Keratinocyte (primary cell): ENCODE data around the gene ZKSCAN1. TPM values are rescaled to one million over a fixed set of nuclear protein-coding genes. Genes with fewer than 3 reads are reported as not detected.
A peak's percentile ranks its signal among the peaks of the same experiment; 100 is the strongest.

Source experiments
- DNase-seq: peaks from one replicate; pipeline ENCODE4 v3.0.0-alpha.2; 2011; ENCODE audit warnings: low read depth, missing footprints, low spot score
- FAIRE-seq: peaks from 2 replicates; lab custom pipeline; 2011; peaks lifted over from hg19 to GRCh38; lab: Jason Lieb, UNC
- H2AFZ ChIP-seq: 2 replicates; pipeline ENCODE4 v1.6.0; 2012; ENCODE audit warnings: low read length, control low read depth, inconsistent platforms; ENCODE audit not compliant: control insufficient read depth
- H3K27ac ChIP-seq: 2 replicates; pipeline ENCODE4 v1.5.1; 2011; ENCODE audit warnings: low read length; ENCODE audit not compliant: control insufficient read depth, insufficient read depth
- H3K27me3 ChIP-seq: 3 replicates; pipeline ENCODE4 v1.6.0; 2011; ENCODE audit warnings: low read length; ENCODE audit not compliant: control insufficient read depth, insufficient read depth; ENCODE audit errors: extremely low read depth
- H3K36me3 ChIP-seq, 2 experiments: 2 replicates in 1 of 2; 3 replicates in 1 of 2; pipeline ENCODE4 v1.5.1; 2011; ENCODE audit warnings: low read length in 2 of 2, mild to moderate bottlenecking in 1 of 2; ENCODE audit not compliant: control insufficient read depth in 2 of 2, insufficient read depth in 2 of 2; ENCODE audit errors: extremely low read depth in 1 of 2
- H3K4me1 ChIP-seq: 3 replicates; pipeline ENCODE4 v1.5.1; 2011; ENCODE audit warnings: low read length; ENCODE audit not compliant: control insufficient read depth, insufficient read depth; ENCODE audit errors: extremely low read depth
- H3K4me2 ChIP-seq: 3 replicates; pipeline ENCODE4 v1.6.0; 2011; ENCODE audit warnings: low read depth, low read length; ENCODE audit not compliant: control insufficient read depth, insufficient read depth; ENCODE audit errors: extremely low read depth
- H3K4me3 ChIP-seq, 3 experiments: fragments of 200-600 bp in 1 of 3; sonication (generic) in 1 of 3; 2 replicates in 2 of 3; 3 replicates in 1 of 3; pipeline ENCODE4 v1.5.1; 2011 to 2016; ENCODE audit warnings: low read length in 3 of 3, mild to moderate bottlenecking in 3 of 3, control low read depth in 2 of 3, inconsistent platforms in 1 of 3, low read depth in 1 of 3, mixed read lengths in 1 of 3, mixed run types in 1 of 3, moderate library complexity in 1 of 3; ENCODE audit not compliant: control insufficient read depth in 2 of 3, insufficient read depth in 2 of 3; ENCODE audit errors: extremely low read depth in 1 of 3
- H3K79me2 ChIP-seq: 2 replicates; pipeline ENCODE4 v1.6.0; 2012; ENCODE audit warnings: low read length; ENCODE audit not compliant: control insufficient read depth, insufficient read depth
- H3K9ac ChIP-seq: 3 replicates; pipeline ENCODE4 v1.6.0; 2011; ENCODE audit warnings: low read length; ENCODE audit not compliant: control insufficient read depth, insufficient read depth; ENCODE audit errors: extremely low read depth
- H3K9me1 ChIP-seq: 3 replicates; pipeline ENCODE4 v1.6.0; 2011; ENCODE audit warnings: low read length; ENCODE audit not compliant: control insufficient read depth, insufficient read depth; ENCODE audit errors: extremely low read depth
- H3K9me3 ChIP-seq: 2 replicates; pipeline ENCODE4 v1.5.1; 2012; ENCODE audit warnings: low read depth, low read length; ENCODE audit not compliant: control insufficient read depth
- H4K20me1 ChIP-seq: 3 replicates; pipeline ENCODE4 v1.6.0; 2011; ENCODE audit warnings: low read length; ENCODE audit not compliant: control insufficient read depth, insufficient read depth; ENCODE audit errors: extremely low read depth
- CTCF ChIP-seq, 3 experiments: IDR thresholded peaks in 1 of 3; conservative IDR thresholded peaks in 1 of 3; optimal IDR thresholded peaks in 1 of 3; 2 replicates in 2 of 3; 3 replicates in 1 of 3; pipeline versions ENCODE3 to v1.5.1; 2011; ENCODE audit warnings: low read length in 3 of 3, mild to moderate bottlenecking in 3 of 3, moderate library complexity in 2 of 3, control low read depth in 1 of 3, inconsistent platforms in 1 of 3; ENCODE audit not compliant: insufficient read depth in 2 of 3; ENCODE audit errors: extremely low read depth in 1 of 3
- EZH2 ChIP-seq: IDR thresholded peaks from one replicate; pipeline ENCODE4 v1.6.1; 2012; ENCODE audit warnings: inconsistent platforms, mild to moderate bottlenecking, low read length, moderate library complexity
- dilution Hi-C: fragments of 300-500 bp; cut with MboI; formaldehyde crosslinking; loops from one replicate; pipeline ENCODE4 v1.7.0; 2020; ENCODE audit warnings: low sequenced_read_pairs; ENCODE audit not compliant: extremely low pct_ligation_motif_present
- polyA plus RNA-seq, 5 experiments: library from polyadenylated mRNA; depleted of rRNA in 3 of 5; stranded (reverse) in 3 of 5; stranded (forward) in 1 of 5; unstranded in 1 of 5; fragments of >200 nt; gene quantifications; 1 replicate in 1 of 5; 2 replicates in 3 of 5; 3 replicates in 1 of 5; pipeline versions ENCODE4 v1.2.1 to v1.2.3, GENCODE V29; 2011 to 2012; ENCODE audit warnings: missing spikeins in 2 of 5, low read depth in 1 of 5, low replicate concordance in 1 of 5

The ZKSCAN1 gene
- polyA plus RNA-seq, 1 donor (not counting 4 experiments of a cell fraction or from before 2014, with no cell fraction given) = 24.7 TPM

- no peaks in the 10 kb centered on the region for H3K9me1 ChIP-seq
- H3K9ac ChIP-seq = no peak overlapping the region
- FAIRE-seq = no peak
- H3K4me1 ChIP-seq = no peaks in the 10 kb centered on the region
- H3K79me2 ChIP-seq = peaks cover 3% of the 10 kb centered on the region
- H3K36me3 ChIP-seq = peaks cover 18 to 20% of the 10 kb centered on the region in 2 experiments
- TF ChIP-seq EZH2 (no peak), CTCF (optimal IDR thresholded peaks at IDR 0.05 in 1 of 3, IDR thresholded peaks at IDR 0.05 in 1 of 3, conservative IDR thresholded peaks at IDR 0.05 in 1 of 3; ENCODE audit: extremely low read depth in 1 of 3, insufficient read depth in 2 of 3, low read length in 3 of 3) (no peak)
- no peak overlapping the region for H3K27ac ChIP-seq
- H3K4me2 ChIP-seq = no peak overlapping the region
- no peak overlapping the region for H3K4me3 ChIP-seq
- dilution Hi-C loops = no loop called here
- no peaks in the 10 kb centered on the region for H4K20me1 ChIP-seq
- no peak for DNase-seq
- H3K9me3 ChIP-seq = no peaks in the 10 kb centered on the region
- H3K27me3 ChIP-seq = no peaks in the 10 kb centered on the region
- no peak overlapping the region for H2AFZ ChIP-seq
These were observed 22.9 kb downstream of the ZKSCAN1 start for GRCh38 chr7:100038326-100038725.

- H3K9ac ChIP-seq = no peak overlapping the region
- no peaks in the 10 kb centered on the region for H3K9me1 ChIP-seq
- H3K36me3 ChIP-seq = peaks cover 2 to 5% of the 10 kb centered on the region in 2 experiments
- H3K79me2 ChIP-seq = peaks cover 2% of the 10 kb centered on the region
- no peak for DNase-seq
- H3K4me3 ChIP-seq = no peak overlapping the region
- dilution Hi-C loops = no loop called here
- H3K4me1 ChIP-seq = peaks cover 6% of the 10 kb centered on the region
- no peaks in the 10 kb centered on the region for H4K20me1 ChIP-seq
- H2AFZ ChIP-seq = no peak overlapping the region
- no peak for FAIRE-seq
- H3K27me3 ChIP-seq = no peaks in the 10 kb centered on the region
- H3K9me3 ChIP-seq = no peaks in the 10 kb centered on the region
- TF ChIP-seq EZH2 = no peak
- H3K4me2 ChIP-seq = no peak overlapping the region
- no peak overlapping the region for H3K27ac ChIP-seq
These were observed 25.2 kb downstream of the ZKSCAN1 start for GRCh38 chr7:100040575-100040974.

GRCh38 chr7:100044718-100045117 lies 29.3 kb downstream of the ZKSCAN1 start:
- H3K27me3 ChIP-seq = no peaks in the 10 kb centered on the region
- H3K36me3 ChIP-seq = no peaks in the 10 kb centered on the region
- no peak for DNase-seq
- H2AFZ ChIP-seq = peak overlapping the region; percentile 62
- peak overlapping the region; percentile 41 for H3K4me2 ChIP-seq
- FAIRE-seq = peak; percentile 20
- TF ChIP-seq EZH2 (no peak), CTCF (optimal IDR thresholded peaks at IDR 0.05 in 1 of 3, IDR thresholded peaks at IDR 0.05 in 1 of 3, conservative IDR thresholded peaks at IDR 0.05 in 1 of 3; ENCODE audit: extremely low read depth in 1 of 3, insufficient read depth in 2 of 3, low read length in 3 of 3) (peak; percentile 32 to 76 (median 37))
- no peak overlapping the region for H3K27ac ChIP-seq
- H3K9ac ChIP-seq = no peak overlapping the region
- dilution Hi-C loops = no loop called here
- no peaks in the 10 kb centered on the region for H3K9me1 ChIP-seq
- H3K79me2 ChIP-seq = no peaks in the 10 kb centered on the region
- H4K20me1 ChIP-seq = no peaks in the 10 kb centered on the region
- H3K4me3 ChIP-seq = no peak overlapping the region
- H3K9me3 ChIP-seq = no peaks in the 10 kb centered on the region
- peaks cover 13% of the 10 kb centered on the region for H3K4me1 ChIP-seq
